Astrocyte of the spinal cord (primary cell): Measurements from ENCODE around the gene MRPS18A.

ENCODE experiments used
- DNase-seq: peaks from one replicate; pipeline ENCODE4 v3.0.0; 2011; ENCODE audit warnings: low read depth, low spot score
- H3K4me3 ChIP-seq: 2 replicates; pipeline ENCODE4 v1.5.1; 2011; ENCODE audit warnings: low read depth, mild to moderate bottlenecking, low read length, moderate library complexity
- in situ Hi-C: cut with HindIII; loops from 2 replicates; pipeline ENCODE4 v1.10.0; 2017; ENCODE audit warnings: low sequenced_read_pairs
- TF ChIP-seq, protein P1 (sequence below): IDR thresholded peaks from 2 replicates; pipeline ENCODE4 v1.5.1; 2012; ENCODE audit warnings: low read depth, mild to moderate bottlenecking, low read length, inconsistent platforms

MRPS18A gene

DNA sequence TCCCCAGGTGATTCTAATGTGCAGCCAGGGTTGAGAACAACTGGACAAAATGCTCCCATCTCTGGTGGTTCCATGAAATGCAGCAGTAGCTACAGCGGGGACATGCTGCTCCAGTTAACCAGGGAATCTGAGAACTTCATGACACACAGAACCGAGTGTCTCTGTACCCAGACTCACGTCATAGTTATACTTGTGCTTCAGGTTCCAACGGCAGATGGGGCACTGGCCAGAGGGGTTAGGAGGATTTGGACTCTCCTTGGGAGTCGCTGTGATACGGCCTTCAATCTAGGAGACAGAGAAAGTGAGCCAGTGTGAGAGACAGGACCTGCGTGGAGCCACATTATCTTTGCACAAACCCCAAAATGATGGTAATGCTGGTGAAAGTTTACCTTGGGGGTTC, 9.2 kb downstream of the MRPS18A start:
- no peak overlapping the region for H3K4me3 ChIP-seq
- in situ Hi-C loops, result no loop called here
- TF ChIP-seq, protein P1, sequence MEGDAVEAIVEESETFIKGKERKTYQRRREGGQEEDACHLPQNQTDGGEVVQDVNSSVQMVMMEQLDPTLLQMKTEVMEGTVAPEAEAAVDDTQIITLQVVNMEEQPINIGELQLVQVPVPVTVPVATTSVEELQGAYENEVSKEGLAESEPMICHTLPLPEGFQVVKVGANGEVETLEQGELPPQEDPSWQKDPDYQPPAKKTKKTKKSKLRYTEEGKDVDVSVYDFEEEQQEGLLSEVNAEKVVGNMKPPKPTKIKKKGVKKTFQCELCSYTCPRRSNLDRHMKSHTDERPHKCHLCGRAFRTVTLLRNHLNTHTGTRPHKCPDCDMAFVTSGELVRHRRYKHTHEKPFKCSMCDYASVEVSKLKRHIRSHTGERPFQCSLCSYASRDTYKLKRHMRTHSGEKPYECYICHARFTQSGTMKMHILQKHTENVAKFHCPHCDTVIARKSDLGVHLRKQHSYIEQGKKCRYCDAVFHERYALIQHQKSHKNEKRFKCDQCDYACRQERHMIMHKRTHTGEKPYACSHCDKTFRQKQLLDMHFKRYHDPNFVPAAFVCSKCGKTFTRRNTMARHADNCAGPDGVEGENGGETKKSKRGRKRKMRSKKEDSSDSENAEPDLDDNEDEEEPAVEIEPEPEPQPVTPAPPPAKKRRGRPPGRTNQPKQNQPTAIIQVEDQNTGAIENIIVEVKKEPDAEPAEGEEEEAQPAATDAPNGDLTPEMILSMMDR, result no peak
- no peak for DNase-seq

GRCh38 chr6:43677759-43678158, 9.8 kb downstream of the MRPS18A start:
- TF ChIP-seq, protein P1, result no peak
- no peak for DNase-seq
- in situ Hi-C loops, result no loop called here

GRCh38 chr6:43676962-43677606, 10.5 kb downstream of the MRPS18A start:
- H3K4me3 ChIP-seq, result no peak overlapping the region
- DNase-seq, result no peak
- in situ Hi-C loops, result no loop called here
- TF ChIP-seq, protein P1, result no peak

More at GRCh38 chr6:43677759-43678158, 9.8 kb downstream of the MRPS18A start:
- no peak overlapping the region for H3K4me3 ChIP-seq

GRCh38 chr6:43674921-43675320, 12.7 kb downstream of the MRPS18A start:
- TF ChIP-seq, protein P1, result no peak
- H3K4me3 ChIP-seq, result no peak overlapping the region
- in situ Hi-C loops, result no loop called here
- DNase-seq, result no peak

DNA sequence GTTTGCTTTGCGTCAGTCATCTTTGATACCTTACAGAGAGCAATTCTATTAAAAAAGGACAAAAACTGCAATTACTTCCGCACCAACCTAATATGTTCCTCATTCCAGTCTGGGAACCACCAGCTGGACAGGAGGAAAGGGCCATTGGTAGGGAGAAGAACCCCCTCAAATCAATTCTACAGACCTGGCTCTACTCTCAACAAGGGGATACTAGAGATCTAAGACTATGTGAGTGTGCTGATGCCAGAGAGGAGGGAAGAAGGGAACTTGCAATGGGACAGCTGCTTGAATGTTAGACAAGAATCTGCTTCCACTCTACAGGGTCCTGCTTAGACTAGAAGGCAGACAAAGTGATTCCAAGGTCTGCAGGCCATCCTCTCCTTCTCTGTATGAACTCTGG, 13.3 kb downstream of the MRPS18A start:
- DNase-seq, result no peak
- TF ChIP-seq, protein P1, result no peak
- in situ Hi-C loops, result no loop called here
- H3K4me3 ChIP-seq, result no peak overlapping the region

- in situ Hi-C loops, result no loop called here
- no peak overlapping the region for H3K4me3 ChIP-seq
- DNase-seq, result no peak
- TF ChIP-seq, protein P1, result no peak
Measured at GRCh38 chr6:43673444-43674084, 14.0 kb downstream of the MRPS18A start.
